Testis (tissue), 2 donors: ENCODE data around the gene HSD17B12.

ENCODE experiments used
- POLR2A ChIP-seq: fragments of 450-650 bp; IDR thresholded peaks from one replicate; pipeline ENCODE4 v1.6.1; 2017; ENCODE audit warnings: antibody characterized with exemption, mild to moderate bottlenecking, moderate library complexity
- TF ChIP-seq, protein P1 (sequence below), 3 experiments: fragments of 450-650 bp in 2 of 3; fragments of 200-600 bp in 1 of 3; sonication (generic) in 1 of 3; IDR thresholded peaks; one replicate each; pipeline ENCODE4 v1.5.1; 2016 to 2019; ENCODE audit warnings: antibody characterized with exemption in 3 of 3, mild to moderate bottlenecking in 2 of 3, moderate library complexity in 1 of 3

DNA sequence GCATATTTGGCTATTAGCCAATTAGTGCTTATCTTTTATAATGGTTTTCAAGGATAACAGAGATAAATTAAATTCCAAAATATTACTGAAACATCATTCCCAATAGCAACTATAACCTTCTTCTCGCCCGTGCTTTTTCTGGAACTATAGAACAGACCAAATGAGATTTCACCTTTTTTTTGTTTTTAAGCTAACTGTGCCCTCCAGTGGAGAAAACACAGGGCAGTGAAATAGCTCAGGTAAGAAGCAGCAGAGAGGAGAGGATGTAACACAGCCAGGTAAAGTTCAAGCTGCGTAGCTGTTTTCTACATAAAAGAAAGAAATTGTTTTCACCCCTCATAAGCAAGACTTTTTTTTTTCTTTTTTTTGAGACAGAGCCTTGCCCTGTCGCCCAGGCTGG is 28.2 kb downstream of the HSD17B12 start:
- TF ChIP-seq, protein P1, sequence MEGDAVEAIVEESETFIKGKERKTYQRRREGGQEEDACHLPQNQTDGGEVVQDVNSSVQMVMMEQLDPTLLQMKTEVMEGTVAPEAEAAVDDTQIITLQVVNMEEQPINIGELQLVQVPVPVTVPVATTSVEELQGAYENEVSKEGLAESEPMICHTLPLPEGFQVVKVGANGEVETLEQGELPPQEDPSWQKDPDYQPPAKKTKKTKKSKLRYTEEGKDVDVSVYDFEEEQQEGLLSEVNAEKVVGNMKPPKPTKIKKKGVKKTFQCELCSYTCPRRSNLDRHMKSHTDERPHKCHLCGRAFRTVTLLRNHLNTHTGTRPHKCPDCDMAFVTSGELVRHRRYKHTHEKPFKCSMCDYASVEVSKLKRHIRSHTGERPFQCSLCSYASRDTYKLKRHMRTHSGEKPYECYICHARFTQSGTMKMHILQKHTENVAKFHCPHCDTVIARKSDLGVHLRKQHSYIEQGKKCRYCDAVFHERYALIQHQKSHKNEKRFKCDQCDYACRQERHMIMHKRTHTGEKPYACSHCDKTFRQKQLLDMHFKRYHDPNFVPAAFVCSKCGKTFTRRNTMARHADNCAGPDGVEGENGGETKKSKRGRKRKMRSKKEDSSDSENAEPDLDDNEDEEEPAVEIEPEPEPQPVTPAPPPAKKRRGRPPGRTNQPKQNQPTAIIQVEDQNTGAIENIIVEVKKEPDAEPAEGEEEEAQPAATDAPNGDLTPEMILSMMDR (IDR thresholded peaks at IDR 0.05), result no peak
- TF ChIP-seq POLR2A, result no peak
